GM12801 (cell line): ENCODE data around the gene KLKB1.

Experiments used
- TF ChIP-seq, protein P1 (sequence below): IDR thresholded peaks from one replicate; pipeline ENCODE4 v1.5.1; 2011; ENCODE audit warnings: control low read depth; ENCODE audit not compliant: insufficient read length; ENCODE audit errors: extremely low read depth

The KLKB1 gene

DNA sequence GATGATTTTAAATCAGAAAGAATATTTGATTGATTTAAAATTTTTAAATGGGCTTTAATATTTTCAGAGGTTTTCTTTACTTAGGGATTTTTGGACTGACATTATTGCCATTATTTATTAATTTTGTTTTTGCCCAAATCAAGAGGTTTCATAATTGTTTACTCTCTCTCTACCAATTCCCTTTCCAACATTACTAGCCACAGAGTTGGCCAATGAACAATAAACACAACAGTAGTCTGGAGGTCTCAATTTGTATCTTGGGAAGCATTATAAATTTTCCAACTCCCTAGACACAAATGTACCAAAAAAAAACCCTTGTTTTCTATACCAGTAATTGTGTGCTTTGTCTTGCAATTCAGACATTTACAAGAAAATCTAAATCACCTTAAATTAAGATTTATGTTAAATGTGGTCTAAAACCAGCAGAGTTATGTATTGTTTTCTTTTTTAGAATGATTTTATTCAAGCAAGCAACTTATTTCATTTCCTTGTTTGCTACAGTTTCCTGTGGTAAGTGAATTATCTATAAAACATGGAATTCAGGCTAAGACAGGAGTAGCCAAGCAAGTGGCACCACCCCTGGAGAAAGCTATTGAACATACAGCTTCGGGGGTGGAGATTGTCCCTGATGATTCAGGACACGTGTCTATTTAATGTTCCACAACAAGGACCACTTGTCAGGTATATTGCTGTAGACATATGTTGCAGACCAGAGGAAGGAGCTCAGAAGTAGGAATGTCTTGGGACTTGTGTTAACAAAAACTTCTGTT lies 622 bp downstream of the KLKB1 start:
- TF ChIP-seq, protein P1, sequence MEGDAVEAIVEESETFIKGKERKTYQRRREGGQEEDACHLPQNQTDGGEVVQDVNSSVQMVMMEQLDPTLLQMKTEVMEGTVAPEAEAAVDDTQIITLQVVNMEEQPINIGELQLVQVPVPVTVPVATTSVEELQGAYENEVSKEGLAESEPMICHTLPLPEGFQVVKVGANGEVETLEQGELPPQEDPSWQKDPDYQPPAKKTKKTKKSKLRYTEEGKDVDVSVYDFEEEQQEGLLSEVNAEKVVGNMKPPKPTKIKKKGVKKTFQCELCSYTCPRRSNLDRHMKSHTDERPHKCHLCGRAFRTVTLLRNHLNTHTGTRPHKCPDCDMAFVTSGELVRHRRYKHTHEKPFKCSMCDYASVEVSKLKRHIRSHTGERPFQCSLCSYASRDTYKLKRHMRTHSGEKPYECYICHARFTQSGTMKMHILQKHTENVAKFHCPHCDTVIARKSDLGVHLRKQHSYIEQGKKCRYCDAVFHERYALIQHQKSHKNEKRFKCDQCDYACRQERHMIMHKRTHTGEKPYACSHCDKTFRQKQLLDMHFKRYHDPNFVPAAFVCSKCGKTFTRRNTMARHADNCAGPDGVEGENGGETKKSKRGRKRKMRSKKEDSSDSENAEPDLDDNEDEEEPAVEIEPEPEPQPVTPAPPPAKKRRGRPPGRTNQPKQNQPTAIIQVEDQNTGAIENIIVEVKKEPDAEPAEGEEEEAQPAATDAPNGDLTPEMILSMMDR, result no peak

DNA sequence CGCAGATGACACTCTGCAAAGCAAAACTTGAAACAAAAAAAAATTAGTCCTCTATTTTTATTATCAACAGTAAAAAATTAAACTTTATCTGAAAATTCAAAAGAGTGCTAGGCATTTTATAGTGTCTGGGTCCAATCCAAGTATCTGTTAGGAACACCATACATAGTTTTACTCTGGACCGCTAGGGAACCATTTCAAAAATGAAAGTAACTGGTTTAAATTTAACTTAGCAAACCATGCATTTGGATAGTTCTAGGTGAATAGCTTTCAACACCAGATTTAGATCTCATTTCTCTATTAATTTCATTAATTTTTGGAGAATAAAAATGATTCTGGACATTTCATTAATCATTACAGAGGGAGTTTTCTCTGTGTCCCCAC lies 1.2 kb downstream of the KLKB1 start:
- TF ChIP-seq, protein P1, result no peak

DNA sequence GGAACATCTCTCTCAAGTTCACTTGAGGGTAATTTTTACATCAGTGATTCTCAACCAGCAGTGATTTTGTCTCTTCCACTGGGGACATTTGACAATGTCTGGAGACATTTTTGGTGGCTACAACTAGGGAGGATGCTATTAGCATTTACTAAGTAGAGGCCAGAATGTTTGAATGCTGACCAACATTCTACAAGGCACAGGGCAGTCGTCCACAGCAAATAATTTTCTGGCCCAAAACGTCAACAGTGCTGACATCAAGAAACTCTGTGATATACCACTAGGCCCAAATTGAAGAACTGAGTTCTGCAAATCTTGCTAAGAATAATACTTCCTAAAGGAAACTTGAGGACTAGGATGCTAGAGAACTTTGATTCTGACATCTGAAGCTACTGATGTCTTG lies 7.1 kb downstream of the KLKB1 start:
- TF ChIP-seq, protein P1, result no peak

DNA sequence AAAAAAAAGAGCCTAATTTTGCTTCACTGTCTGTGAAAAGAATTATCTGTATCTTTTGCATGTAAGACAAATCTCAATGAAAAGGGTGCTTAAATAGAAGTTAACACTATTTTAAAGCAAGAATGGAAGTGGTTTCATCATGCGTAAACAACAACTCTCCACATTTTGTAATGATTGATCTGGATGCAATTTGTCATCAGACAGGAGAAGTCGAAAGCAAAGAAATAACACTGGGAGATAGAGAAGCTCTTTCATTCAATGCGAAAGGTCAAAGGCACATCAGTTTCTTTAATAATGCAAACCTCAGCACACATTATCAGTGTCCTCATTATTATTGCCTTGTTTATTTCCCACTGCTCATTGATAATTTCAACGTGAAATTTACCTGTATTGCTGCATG lies 8.8 kb downstream of the KLKB1 start:
- TF ChIP-seq, protein P1, result no peak

DNA sequence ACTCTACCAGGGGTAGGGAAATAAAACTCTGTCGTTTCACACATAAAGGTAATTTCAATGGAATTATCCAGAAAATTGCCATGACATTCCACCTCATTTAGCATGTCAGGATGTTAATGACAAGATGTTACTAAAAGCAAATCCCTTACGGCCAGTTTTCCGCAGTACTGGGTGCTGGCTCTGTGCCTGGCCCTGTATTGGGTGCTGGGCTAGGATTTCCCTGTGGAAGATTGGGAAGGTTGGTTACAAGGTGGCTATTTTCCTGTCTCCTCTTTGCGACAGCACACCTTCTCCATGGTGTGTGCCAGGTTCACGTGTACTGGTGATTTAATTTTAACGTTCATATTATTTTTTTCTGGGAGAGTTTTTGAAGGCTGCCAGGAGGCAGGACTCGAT lies 13.1 kb downstream of the KLKB1 start:
- TF ChIP-seq, protein P1, result no peak

DNA sequence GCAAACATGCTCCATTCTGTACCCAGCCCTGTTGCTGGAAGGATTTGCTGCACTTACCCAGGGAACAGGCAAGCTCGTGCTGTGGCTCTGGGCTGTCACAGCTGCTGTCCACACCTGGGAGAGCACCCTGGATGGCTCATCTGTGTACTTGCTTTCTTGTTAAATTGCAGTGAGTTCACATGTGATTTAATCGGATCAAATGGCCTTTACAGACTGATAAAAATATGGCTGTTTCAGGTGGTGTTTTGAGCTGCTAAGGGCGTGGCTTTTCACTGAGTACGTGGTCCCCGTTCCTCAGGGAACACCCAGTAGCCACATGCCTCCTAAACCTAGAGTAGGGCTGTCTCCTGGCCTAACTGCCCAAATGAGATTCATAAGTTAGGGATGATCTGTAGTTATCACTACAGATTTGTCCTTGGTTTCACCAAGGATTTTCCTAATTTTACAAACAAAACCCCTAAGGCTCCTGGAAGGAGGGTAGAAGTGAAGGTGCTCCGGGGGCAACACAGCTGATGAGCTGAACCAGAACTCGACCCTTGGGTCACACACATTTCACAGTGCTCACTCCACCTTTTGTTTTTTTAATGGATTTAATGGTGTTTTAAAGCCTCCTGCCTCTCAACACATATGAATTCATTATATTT lies 13.7 kb downstream of the KLKB1 start:
- TF ChIP-seq, protein P1, result no peak

DNA sequence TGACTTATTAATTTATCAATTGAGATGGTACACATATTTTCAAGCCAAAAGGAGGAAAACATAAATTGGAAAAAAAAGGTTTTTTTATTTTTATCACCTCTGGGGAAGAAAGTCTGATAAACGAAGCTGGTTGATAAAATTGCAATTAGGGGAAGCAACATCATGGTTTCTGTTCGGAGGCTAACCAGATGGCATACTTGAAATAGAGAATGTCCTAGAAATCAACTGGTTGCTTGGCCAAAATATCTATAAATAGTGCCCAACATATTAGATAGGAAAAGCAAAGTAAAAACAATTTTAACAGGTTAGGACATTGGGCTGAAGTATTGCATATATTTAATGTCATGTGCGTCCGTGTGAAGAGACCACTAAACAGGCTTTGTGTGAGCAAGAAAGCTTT lies 14.3 kb downstream of the KLKB1 start:
- TF ChIP-seq, protein P1, result no peak
